Activated naive CD4-positive, alpha-beta T cell treated with anti-CD3 and anti-CD28 coated beads, Interleukin-2, amount 10 ng/mL, durations not matched to agents 7 days and 5 days (primary cell): ENCODE data around the gene BAAT.

Experiments used
- CTCF ChIA-PET: fragments of 350-600 bp; sonication (Branson Sonifier 250); formaldehyde crosslinking; loops from one replicate; lab custom pipeline; 2021; ENCODE audit warnings: antibody characterized with exemption; lab: Charles Lee
- DNase-seq: peaks from one replicate; pipeline ENCODE4 v3.0.0-alpha.2; 2020
- H3K27ac Mint-ChIP-seq: one replicate; pipeline ENCODE4 v1.8.0; 2021; ENCODE audit warnings: mild to moderate bottlenecking, moderate library complexity, mixed read lengths
- H3K27me3 Mint-ChIP-seq: one replicate; pipeline ENCODE4 v1.8.0; 2021; ENCODE audit warnings: mild to moderate bottlenecking, mixed read lengths
- H3K36me3 Mint-ChIP-seq: one replicate; pipeline ENCODE4 v1.8.0; 2021; ENCODE audit warnings: mixed read lengths
- H3K4me1 Mint-ChIP-seq: one replicate; pipeline ENCODE4 v1.8.0; 2021; ENCODE audit warnings: mixed read lengths
- H3K4me3 Mint-ChIP-seq: one replicate; pipeline ENCODE4 v1.8.0; 2021; ENCODE audit warnings: mild to moderate bottlenecking, moderate library complexity, mixed read lengths
- H3K9me3 Mint-ChIP-seq: one replicate; pipeline ENCODE4 v1.8.0; 2021; ENCODE audit warnings: mixed read lengths

BAAT gene

GRCh38 chr9:101365181-101365580 is 19.6 kb downstream of the BAAT start:
- CTCF ChIA-PET: no interaction called here
- no peak for DNase-seq
- H3K4me3 Mint-ChIP-seq: no peak overlapping the region
- H3K4me1 Mint-ChIP-seq: no peaks in the 10 kb centered on the region
- H3K27ac Mint-ChIP-seq: no peak overlapping the region
- no peaks in the 10 kb centered on the region for H3K36me3 Mint-ChIP-seq
- no peaks in the 10 kb centered on the region for H3K9me3 Mint-ChIP-seq
- H3K27me3 Mint-ChIP-seq: no peaks in the 10 kb centered on the region

GRCh38 chr9:101362450-101362849 is 22.4 kb downstream of the BAAT start:
- DNase-seq: no peak
- Mint-ChIP-seq H3K27me3 (no peaks in the 10 kb centered on the region), H3K9me3 (no peaks in the 10 kb centered on the region), H3K4me1 (no peaks in the 10 kb centered on the region), H3K36me3 (no peaks in the 10 kb centered on the region), H3K27ac (no peak overlapping the region), H3K4me3 (no peak overlapping the region)
- CTCF ChIA-PET: interaction anchor here (0.6 kb wide), 1 partner anchor 92 kb away, joined by 4 read pairs; no protein-coding TSS in a partner anchor

- no peak for DNase-seq
- no peaks in the 10 kb centered on the region for H3K27me3 Mint-ChIP-seq
- H3K27ac Mint-ChIP-seq: no peak overlapping the region
- H3K4me3 Mint-ChIP-seq: no peak overlapping the region
- H3K4me1 Mint-ChIP-seq: no peaks in the 10 kb centered on the region
- no peaks in the 10 kb centered on the region for H3K9me3 Mint-ChIP-seq
- CTCF ChIA-PET: no interaction called here
- H3K36me3 Mint-ChIP-seq: no peaks in the 10 kb centered on the region
Observed at GRCh38 chr9:101360647-101361046, 24.2 kb downstream of the BAAT start.

GRCh38 chr9:101359679-101360078 is 25.1 kb downstream of the BAAT start:
- Mint-ChIP-seq H3K27me3 (no peaks in the 10 kb centered on the region), H3K36me3 (no peaks in the 10 kb centered on the region), H3K27ac (no peak overlapping the region), H3K4me3 (no peak overlapping the region), H3K4me1 (no peaks in the 10 kb centered on the region), H3K9me3 (no peaks in the 10 kb centered on the region)
- DNase-seq: no peak
- CTCF ChIA-PET: no interaction called here

- H3K4me1 Mint-ChIP-seq: no peaks in the 10 kb centered on the region
- H3K27me3 Mint-ChIP-seq: no peaks in the 10 kb centered on the region
- no peaks in the 10 kb centered on the region for H3K36me3 Mint-ChIP-seq
- H3K27ac Mint-ChIP-seq: no peak overlapping the region
- no peak overlapping the region for H3K4me3 Mint-ChIP-seq
- no peaks in the 10 kb centered on the region for H3K9me3 Mint-ChIP-seq
- no peak for DNase-seq
- CTCF ChIA-PET: no interaction called here
Observed at GRCh38 chr9:101356619-101357018, 28.2 kb downstream of the BAAT start.

GRCh38 chr9:101354765-101355708 is 29.8 kb downstream of the BAAT start:
- H3K27ac Mint-ChIP-seq: no peak overlapping the region
- H3K9me3 Mint-ChIP-seq: no peaks in the 10 kb centered on the region
- CTCF ChIA-PET: no interaction called here
- H3K4me3 Mint-ChIP-seq: no peak overlapping the region
- no peaks in the 10 kb centered on the region for H3K4me1 Mint-ChIP-seq
- H3K27me3 Mint-ChIP-seq: no peaks in the 10 kb centered on the region
- DNase-seq: no peak
- no peaks in the 10 kb centered on the region for H3K36me3 Mint-ChIP-seq

GRCh38 chr9:101354143-101354764 is 30.6 kb downstream of the BAAT start:
- Mint-ChIP-seq H3K4me3 (no peak overlapping the region), H3K27ac (no peak overlapping the region), H3K36me3 (no peaks in the 10 kb centered on the region), H3K27me3 (no peaks in the 10 kb centered on the region), H3K4me1 (no peaks in the 10 kb centered on the region), H3K9me3 (no peaks in the 10 kb centered on the region)
- CTCF ChIA-PET: no interaction called here
- DNase-seq: no peak

- H3K9me3 Mint-ChIP-seq: no peaks in the 10 kb centered on the region
- no peak overlapping the region for H3K4me3 Mint-ChIP-seq
- CTCF ChIA-PET: no interaction called here
- no peaks in the 10 kb centered on the region for H3K4me1 Mint-ChIP-seq
- H3K27ac Mint-ChIP-seq: no peak overlapping the region
- no peaks in the 10 kb centered on the region for H3K27me3 Mint-ChIP-seq
- no peak for DNase-seq
- H3K36me3 Mint-ChIP-seq: no peaks in the 10 kb centered on the region
Observed at GRCh38 chr9:101353683-101354082, 31.1 kb downstream of the BAAT start.

- no peak overlapping the region for H3K27ac Mint-ChIP-seq
- DNase-seq: no peak
- no peak overlapping the region for H3K4me3 Mint-ChIP-seq
- no peaks in the 10 kb centered on the region for H3K27me3 Mint-ChIP-seq
- no peaks in the 10 kb centered on the region for H3K36me3 Mint-ChIP-seq
- no peaks in the 10 kb centered on the region for H3K9me3 Mint-ChIP-seq
- H3K4me1 Mint-ChIP-seq: no peaks in the 10 kb centered on the region
- CTCF ChIA-PET: no interaction called here
Observed at GRCh38 chr9:101352892-101353463, 31.8 kb downstream of the BAAT start.

- Mint-ChIP-seq H3K27ac (no peak overlapping the region), H3K4me3 (no peak overlapping the region), H3K4me1 (no peaks in the 10 kb centered on the region)
Observed at GRCh38 chr9:101350285-101350684, 34.5 kb downstream of the BAAT start.

GRCh38 chr9:101342595-101342994 is 42.2 kb downstream of the BAAT start:
- no peak overlapping the region for H3K27ac Mint-ChIP-seq
- CTCF ChIA-PET: no interaction called here
- H3K36me3 Mint-ChIP-seq: no peaks in the 10 kb centered on the region
- H3K4me3 Mint-ChIP-seq: no peak overlapping the region
- no peak for DNase-seq
- H3K27me3 Mint-ChIP-seq: peaks cover 3% of the 10 kb centered on the region
- H3K4me1 Mint-ChIP-seq: no peaks in the 10 kb centered on the region
- no peaks in the 10 kb centered on the region for H3K9me3 Mint-ChIP-seq

More at GRCh38 chr9:101350285-101350684, 34.5 kb downstream of the BAAT start:
- no peaks in the 10 kb centered on the region for H3K9me3 Mint-ChIP-seq
- CTCF ChIA-PET: no interaction called here
- H3K27me3 Mint-ChIP-seq: no peaks in the 10 kb centered on the region
- H3K36me3 Mint-ChIP-seq: no peaks in the 10 kb centered on the region
- DNase-seq: no peak

- H3K4me1 Mint-ChIP-seq: no peaks in the 10 kb centered on the region
- H3K27me3 Mint-ChIP-seq: peaks cover 3% of the 10 kb centered on the region
- CTCF ChIA-PET: no interaction called here
- H3K27ac Mint-ChIP-seq: no peak overlapping the region
- no peaks in the 10 kb centered on the region for H3K36me3 Mint-ChIP-seq
- H3K4me3 Mint-ChIP-seq: no peak overlapping the region
- no peak for DNase-seq
- no peaks in the 10 kb centered on the region for H3K9me3 Mint-ChIP-seq
Observed at GRCh38 chr9:101341958-101342357, 42.8 kb downstream of the BAAT start.

- Mint-ChIP-seq H3K9me3 (no peaks in the 10 kb centered on the region), H3K27me3 (peaks cover 3% of the 10 kb centered on the region), H3K4me3 (no peak overlapping the region), H3K4me1 (no peaks in the 10 kb centered on the region), H3K27ac (no peak overlapping the region), H3K36me3 (no peaks in the 10 kb centered on the region)
- no peak for DNase-seq
- CTCF ChIA-PET: no interaction called here
Observed at GRCh38 chr9:101337237-101337636, 47.6 kb downstream of the BAAT start.

- no peaks in the 10 kb centered on the region for H3K36me3 Mint-ChIP-seq
- CTCF ChIA-PET: no interaction called here
- no peak for DNase-seq
- H3K27me3 Mint-ChIP-seq: peaks cover 3% of the 10 kb centered on the region
- H3K4me3 Mint-ChIP-seq: no peak overlapping the region
- H3K9me3 Mint-ChIP-seq: no peaks in the 10 kb centered on the region
- no peak overlapping the region for H3K27ac Mint-ChIP-seq
- H3K4me1 Mint-ChIP-seq: no peaks in the 10 kb centered on the region
Observed at GRCh38 chr9:101336091-101336490, 48.7 kb downstream of the BAAT start.
